ENCODE results near the gene RNLS.

DNA sequence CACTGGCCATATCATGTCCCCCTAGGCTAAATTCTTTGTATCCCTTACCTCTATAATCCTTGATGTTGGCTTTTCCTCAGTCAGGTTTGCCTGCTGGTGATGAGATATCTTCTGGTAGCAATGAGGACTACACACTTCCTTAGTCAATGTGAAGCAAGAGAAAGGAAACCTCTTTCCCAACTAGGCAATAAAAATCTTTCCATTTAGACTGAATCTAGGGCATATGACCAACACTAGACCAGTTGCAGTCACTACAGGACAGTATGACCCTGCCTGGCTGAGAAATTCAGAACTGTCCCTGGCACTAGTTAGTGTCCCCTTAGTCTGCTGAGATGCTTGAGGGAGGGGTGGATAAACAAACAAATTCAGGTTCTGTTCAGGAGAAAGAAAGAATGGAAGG is 142.6 kb downstream of the RNLS start:
- TF ChIP-seq, protein P1, sequence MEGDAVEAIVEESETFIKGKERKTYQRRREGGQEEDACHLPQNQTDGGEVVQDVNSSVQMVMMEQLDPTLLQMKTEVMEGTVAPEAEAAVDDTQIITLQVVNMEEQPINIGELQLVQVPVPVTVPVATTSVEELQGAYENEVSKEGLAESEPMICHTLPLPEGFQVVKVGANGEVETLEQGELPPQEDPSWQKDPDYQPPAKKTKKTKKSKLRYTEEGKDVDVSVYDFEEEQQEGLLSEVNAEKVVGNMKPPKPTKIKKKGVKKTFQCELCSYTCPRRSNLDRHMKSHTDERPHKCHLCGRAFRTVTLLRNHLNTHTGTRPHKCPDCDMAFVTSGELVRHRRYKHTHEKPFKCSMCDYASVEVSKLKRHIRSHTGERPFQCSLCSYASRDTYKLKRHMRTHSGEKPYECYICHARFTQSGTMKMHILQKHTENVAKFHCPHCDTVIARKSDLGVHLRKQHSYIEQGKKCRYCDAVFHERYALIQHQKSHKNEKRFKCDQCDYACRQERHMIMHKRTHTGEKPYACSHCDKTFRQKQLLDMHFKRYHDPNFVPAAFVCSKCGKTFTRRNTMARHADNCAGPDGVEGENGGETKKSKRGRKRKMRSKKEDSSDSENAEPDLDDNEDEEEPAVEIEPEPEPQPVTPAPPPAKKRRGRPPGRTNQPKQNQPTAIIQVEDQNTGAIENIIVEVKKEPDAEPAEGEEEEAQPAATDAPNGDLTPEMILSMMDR (conservative IDR thresholded peaks at IDR 0.05; ENCODE audit: low read depth, low read length): no peak
- TF ChIP-seq POLR2A (IDR thresholded peaks at IDR 0.05; ENCODE audit: low read depth, low read length) (no peak), SMC3 (IDR thresholded peaks at IDR 0.05; ENCODE audit: low read depth, low read length) (no peak), RCOR1 (IDR thresholded peaks at IDR 0.05; ENCODE audit: insufficient replicate concordance, low read length) (no peak), RAD21 (IDR thresholded peaks at IDR 0.05; ENCODE audit: low read length) (no peak), MXI1 (IDR thresholded peaks at IDR 0.05; ENCODE audit: borderline replicate concordance, low read depth, low read length) (no peak)

Data from IMR-90 (cell line).